Measurements from ENCODE around the gene YWHAH.
"Not testable (repeated sequence)": the region's sequence is repeated elsewhere in the genome, so short reads cannot be mapped to it uniquely, and the experiment has no call there.

YWHAH gene

DNA sequence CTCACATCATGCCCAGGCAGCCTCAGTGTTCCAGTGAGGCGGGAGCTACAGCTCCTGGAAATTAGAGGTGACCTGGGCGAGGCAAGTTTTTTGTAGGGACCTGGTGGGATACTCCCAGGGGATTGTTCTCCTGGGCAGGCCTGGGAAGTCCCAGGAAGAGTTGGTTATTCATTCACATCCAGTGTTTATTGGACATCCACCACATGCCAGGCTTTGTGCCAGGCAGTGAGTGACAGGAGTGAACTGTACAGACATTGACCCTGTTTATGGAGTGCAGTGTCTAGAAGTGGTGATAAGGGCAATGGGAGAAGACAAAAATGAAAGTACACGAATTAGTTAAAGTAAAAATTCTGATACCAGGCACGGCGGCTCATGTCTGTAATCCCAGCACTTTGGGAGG is 29.4 kb downstream of the YWHAH start:
- Histone ChIP-seq H3K27ac (no peak overlapping the region), H3K4me3 (no peak overlapping the region)
- no peak for DNase-seq (ENCODE audit: low spot score)
- TF ChIP-seq, protein P1, sequence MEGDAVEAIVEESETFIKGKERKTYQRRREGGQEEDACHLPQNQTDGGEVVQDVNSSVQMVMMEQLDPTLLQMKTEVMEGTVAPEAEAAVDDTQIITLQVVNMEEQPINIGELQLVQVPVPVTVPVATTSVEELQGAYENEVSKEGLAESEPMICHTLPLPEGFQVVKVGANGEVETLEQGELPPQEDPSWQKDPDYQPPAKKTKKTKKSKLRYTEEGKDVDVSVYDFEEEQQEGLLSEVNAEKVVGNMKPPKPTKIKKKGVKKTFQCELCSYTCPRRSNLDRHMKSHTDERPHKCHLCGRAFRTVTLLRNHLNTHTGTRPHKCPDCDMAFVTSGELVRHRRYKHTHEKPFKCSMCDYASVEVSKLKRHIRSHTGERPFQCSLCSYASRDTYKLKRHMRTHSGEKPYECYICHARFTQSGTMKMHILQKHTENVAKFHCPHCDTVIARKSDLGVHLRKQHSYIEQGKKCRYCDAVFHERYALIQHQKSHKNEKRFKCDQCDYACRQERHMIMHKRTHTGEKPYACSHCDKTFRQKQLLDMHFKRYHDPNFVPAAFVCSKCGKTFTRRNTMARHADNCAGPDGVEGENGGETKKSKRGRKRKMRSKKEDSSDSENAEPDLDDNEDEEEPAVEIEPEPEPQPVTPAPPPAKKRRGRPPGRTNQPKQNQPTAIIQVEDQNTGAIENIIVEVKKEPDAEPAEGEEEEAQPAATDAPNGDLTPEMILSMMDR (IDR thresholded peaks at IDR 0.05): no peak

DNA sequence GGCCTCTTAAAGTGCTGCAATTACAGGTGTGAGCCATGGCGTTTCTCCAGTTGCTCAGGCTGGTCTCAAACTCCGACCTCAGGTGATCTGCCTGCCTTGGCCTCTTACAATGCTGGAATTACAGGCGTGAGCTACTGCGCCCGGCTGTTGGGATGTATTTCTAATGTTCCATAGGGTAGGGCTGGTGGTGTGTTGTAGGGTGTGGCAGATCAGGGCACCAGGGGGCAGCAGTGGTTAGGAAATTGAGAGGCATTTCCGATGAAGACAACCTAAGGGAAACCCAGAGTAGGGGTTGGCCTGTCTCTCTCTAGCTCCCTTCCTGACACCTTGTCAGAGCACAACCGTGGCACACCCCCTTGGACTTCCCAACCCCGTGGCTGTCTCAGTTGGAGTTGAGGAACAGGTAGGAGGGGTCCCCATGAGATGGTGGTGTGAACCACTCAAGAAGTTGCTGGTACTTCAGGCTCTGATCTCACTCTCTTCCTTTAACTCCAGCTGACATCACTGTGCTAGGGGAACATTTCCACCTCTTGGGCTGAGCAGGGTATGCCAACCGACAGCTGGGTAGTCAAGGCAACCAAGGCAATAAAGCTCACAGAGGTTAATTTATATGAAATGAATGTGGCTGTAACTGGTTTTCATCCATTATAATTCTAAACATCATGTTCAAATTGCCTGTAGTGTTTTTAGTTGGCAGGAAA is 33.0 kb downstream of the YWHAH start:
- DNase-seq (ENCODE audit: low spot score): no peak

DNA sequence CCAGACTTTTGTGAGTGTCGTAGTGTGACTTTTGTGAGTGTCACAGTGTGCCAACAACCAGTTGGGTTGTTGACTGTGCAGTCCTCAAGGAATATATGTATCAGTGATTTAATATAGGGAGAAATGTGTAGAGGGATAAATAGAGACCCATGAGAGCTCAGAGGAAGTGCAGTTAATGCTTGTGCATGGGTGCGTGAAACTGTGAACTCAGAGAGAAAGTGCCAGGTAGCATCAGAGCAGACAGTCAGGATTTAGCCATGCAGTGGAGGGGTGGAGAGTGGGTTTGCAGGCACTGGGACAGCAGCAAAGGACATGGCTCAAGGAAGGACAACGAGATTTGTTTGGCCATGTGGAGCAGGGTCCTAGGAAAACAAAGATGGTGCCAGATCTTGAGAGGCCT is 33.6 kb downstream of the YWHAH start:
- no peak overlapping the region for H3K4me3 ChIP-seq

More for the DNA sequence above, 33.0 kb downstream of the YWHAH start:
- no peak overlapping the region for H3K4me3 ChIP-seq
- TF ChIP-seq, protein P1 (IDR thresholded peaks at IDR 0.05): no peak
- no peak overlapping the region for H3K27ac ChIP-seq

DNA sequence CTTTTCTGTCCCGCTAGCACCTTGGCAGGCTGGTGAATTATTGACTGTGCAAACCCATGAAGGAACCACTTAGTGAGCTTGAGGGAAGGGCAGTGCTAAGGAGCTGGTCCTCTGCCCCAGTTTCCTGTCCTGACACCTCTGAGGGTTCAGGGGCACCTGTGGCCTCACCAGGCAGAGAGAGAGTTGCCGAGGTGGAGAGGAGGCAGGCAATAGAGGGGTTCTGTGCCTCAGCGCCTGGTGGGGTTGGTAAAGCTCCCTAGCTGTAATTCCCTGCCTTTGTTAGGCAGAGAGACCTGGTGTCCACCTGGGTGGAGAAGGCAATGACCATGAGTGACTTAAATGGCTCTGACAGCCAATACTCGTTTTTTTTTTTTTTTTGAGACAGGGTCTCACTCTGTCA is 36.3 kb downstream of the YWHAH start:
- TF ChIP-seq, protein P1 (IDR thresholded peaks at IDR 0.05): no peak
- no peak overlapping the region for H3K4me3 ChIP-seq
- H3K27ac ChIP-seq: no peak overlapping the region
- DNase-seq (ENCODE audit: low spot score): no peak

More for the DNA sequence above, 33.6 kb downstream of the YWHAH start:
- H3K27ac ChIP-seq: no peak overlapping the region
- no peak for DNase-seq (ENCODE audit: low spot score)
- TF ChIP-seq, protein P1 (IDR thresholded peaks at IDR 0.05): no peak

DNA sequence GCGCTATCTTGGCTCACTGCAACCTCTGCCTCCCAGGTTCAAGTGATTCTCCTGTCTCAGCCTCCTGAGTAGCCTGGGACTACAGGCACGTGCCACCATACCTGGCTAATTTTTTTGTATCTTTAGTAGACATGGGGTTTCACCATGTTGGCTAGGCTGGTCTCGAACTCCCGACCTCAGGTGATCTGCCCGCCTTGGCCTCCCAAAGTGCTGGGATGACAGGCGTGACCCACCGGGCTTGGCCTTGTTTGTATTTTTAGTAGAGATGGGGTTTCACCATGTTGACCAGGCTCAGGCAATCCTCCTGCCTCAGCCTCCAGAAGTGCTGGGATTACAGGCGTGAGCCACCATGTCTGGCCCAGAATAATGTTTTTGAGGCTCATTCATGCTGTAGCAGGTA is 37.6 kb downstream of the YWHAH start:
- H3K4me3 ChIP-seq; DNase-seq (ENCODE audit: low spot score); H3K27ac ChIP-seq: not testable (repeated sequence)

DNA sequence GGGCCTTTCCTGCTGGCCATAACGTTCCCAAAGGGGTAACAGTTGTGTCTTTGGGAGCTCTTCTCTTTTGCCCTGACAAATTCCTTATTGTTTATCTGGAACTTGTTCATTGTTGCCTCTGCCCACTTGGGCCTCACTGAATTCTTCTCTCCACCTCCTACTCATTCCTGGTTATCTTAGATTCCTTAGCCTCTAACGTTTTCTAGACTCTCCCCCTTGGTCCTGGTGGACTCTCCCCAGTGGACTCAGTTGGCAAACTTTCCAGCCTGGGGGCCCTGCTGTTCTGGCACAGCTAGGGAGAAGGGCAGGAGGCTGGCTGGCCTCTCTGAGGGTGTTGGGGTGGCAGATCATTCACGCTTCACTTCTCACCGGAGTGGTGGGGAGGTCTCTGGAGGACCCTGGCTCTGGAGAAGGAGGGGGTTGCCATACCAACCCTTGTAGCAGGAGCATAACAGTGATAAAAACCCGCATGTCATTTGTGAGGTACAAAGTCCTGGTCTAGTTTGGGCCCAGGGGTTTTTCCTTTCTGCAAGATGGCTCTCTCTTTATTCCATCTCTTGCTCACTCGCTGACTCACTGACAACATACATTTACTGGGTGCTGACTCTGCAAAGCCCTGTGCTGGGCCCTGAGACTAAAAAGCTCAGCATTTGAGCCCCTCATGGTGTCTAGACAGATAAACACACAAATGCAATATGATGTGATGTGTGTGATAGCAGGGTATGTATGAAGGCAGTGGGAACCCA is 39.7 kb downstream of the YWHAH start:
- TF ChIP-seq, protein P1 (IDR thresholded peaks at IDR 0.05): no peak

DNA sequence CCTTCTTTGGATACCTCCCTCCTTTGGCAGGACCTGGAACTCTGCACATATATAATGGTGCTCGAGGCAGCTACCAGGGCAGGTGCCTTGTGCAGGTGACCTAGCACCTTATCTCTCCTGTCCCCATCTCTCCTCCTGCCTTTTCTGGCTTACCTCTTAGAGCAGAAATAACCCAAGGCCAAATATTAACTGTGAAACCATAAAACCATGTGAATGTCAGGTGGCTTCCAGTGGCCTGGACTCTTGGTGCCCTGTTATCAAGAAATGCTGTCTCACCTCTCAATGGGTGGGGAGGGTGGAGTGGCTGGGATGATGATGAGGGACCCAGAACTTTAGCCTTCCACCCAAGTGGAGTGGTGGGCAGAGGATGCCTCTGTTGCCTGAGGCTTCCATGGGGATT is 42.9 kb downstream of the YWHAH start:
- TF ChIP-seq, protein P1 (IDR thresholded peaks at IDR 0.05): no peak
- H3K4me3 ChIP-seq: no peak overlapping the region
- no peak overlapping the region for H3K27ac ChIP-seq
- no peak for DNase-seq (ENCODE audit: low spot score)

More for the DNA sequence above, 39.7 kb downstream of the YWHAH start:
- no peak for DNase-seq (ENCODE audit: low spot score)
- Histone ChIP-seq H3K27ac (no peak overlapping the region), H3K4me3 (no peak overlapping the region)

Data from coronary artery (tissue), 2 donors.